ENCODE data around the gene LRRC38.

LRRC38 gene

GRCh38 chr1:13516606-13517005, 2.8 kb upstream of the LRRC38 start:
- no peak overlapping the region for H3K27ac ChIP-seq
- no peak for TF ChIP-seq CTCF (conservative IDR thresholded peaks at IDR 0.05)

DNA sequence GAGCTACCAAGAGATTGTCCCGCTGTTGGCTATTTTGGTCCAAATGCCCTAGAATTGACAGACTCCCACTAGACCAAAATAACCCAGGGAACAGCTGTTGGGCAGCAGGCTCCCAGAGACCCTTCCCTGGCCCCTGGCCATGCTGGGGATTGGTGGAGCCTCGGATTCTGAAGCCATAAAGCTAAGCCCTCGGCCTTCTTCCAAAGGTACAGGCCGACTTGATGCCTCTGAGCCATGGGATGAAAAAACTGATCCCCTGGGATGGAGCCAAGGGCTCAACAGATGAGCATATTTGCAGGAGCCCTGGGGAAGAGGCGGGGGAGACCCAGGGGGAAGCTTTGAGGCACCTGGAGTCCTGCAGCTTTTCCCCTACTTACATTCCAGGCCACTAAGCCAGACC, 1.0 kb upstream of the LRRC38 start:
- no peak for TF ChIP-seq CTCF (conservative IDR thresholded peaks at IDR 0.05)
- no peak overlapping the region for H3K27ac ChIP-seq

DNA sequence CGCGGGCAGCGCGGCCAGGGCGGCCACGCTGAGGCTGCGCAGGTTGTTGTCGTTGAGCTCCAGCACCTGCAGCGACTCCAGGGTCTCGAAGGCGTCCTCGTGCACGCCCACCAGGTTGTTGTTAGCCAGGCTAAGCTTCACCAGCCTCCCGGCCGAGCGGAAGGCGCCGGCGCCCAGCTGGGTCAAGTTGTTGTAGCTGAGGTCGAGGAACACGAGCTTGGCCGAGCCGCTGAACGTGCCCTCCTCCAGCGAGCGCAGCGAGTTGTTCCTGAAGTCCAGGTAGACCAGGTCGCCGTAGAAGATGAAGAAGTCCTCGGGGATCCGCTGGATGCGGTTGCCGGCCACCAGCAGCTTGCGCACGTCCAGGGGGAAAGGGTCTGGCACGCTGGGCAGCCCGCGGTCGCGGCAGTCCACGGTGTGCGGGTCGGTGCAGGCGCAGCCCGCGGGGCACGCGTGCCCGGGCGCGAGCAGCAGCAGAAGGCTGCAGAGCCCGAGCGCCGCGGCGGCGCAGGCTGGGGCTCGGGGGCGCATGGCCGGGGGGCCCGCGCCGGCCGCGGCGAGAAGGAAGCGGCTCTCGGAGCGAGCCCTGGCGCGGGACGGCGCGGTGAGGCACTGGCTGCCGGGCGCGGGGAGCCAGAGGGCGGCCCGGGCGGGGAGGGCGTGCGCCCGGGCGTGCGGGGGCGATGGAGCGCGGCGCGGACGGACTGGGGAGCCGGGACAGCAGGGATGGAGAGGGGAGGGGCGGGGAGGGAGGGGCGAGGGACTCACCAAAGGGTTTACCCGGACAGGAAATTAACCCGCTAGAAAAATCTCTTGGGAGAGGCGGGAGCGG, 524 bp downstream of the LRRC38 start:
- no peak overlapping the region for H3K27ac ChIP-seq
- TF ChIP-seq CTCF (conservative IDR thresholded peaks at IDR 0.05): no peak

DNA sequence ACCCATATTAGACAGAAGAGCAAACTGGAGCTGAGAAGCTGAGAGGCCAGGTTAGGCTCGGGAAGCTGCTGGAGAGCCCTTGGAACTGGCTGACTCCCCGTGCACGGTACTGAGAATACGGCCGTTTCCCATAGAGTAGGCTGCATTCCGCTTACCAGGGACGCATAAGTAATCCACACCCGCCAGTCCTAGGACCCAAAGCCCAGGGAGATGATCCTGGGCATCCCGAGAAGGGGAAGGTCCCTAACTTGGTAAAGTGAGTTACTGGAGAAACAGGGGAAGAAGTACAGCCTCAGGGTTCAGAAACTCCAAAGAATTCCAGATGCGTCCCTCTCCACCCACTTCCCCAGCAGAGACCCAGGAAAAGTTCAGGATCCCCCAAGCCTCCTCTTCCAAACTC, 1.3 kb downstream of the LRRC38 start:
- TF ChIP-seq CTCF (conservative IDR thresholded peaks at IDR 0.05): no peak
- no peak overlapping the region for H3K27ac ChIP-seq

GRCh38 chr1:13510499-13510898, 3.3 kb downstream of the LRRC38 start:
- no peak for TF ChIP-seq CTCF (conservative IDR thresholded peaks at IDR 0.05)

DNA sequence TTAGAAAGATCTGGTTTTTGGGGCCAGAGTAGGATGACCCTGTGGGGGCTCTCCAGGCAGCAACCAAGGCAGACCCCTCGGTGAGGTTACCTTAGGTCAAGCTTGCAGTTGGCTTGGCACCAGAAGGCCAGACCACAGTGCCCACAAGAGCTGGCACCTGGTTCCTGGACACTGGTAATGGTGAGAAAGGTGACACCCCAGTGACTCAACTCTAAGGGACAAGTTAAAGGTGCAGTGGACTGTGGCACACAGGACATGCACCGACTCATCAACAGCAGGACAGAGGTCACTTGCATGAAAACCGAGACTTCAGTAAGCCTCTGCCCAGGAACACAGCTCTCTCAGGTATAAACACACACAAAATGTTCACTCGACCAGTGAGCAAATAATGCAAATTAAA, 6.7 kb downstream of the LRRC38 start:
- TF ChIP-seq CTCF (conservative IDR thresholded peaks at IDR 0.05): no peak
- no peak overlapping the region for H3K27ac ChIP-seq

More at GRCh38 chr1:13510499-13510898, 3.3 kb downstream of the LRRC38 start:
- H3K27ac ChIP-seq: no peak overlapping the region

GRCh38 chr1:13505020-13505419, 8.8 kb downstream of the LRRC38 start:
- no peak overlapping the region for H3K27ac ChIP-seq
- TF ChIP-seq CTCF (conservative IDR thresholded peaks at IDR 0.05): no peak
